A673 (cell line): ENCODE measurements around the gene LCE2A. TPM values are rescaled to one million over a fixed set of nuclear protein-coding genes. Genes with fewer than 3 reads are reported as not detected.

Source experiments
- Bru-seq: library from RNA; stranded (reverse); fragments of 400-500 nt; gene quantifications from one replicate; lab custom pipeline; 2021; lab: Mats Ljungman, UMichigan
- BruChase-seq, 2 experiments: library from RNA; stranded (reverse); fragments of 400-500 nt; gene quantifications; one replicate each; lab custom pipeline; 2021; lab: Mats Ljungman, UMichigan
- BruUV-seq: library from RNA; stranded (reverse); fragments of 400-500 nt; replicated peaks from 2 replicates; lab custom pipeline; 2021; lab: Mats Ljungman, UMichigan
- CTCF ChIA-PET: fragments of 300-600 bp; sonication (Branson Sonifier 250); formaldehyde crosslinking; loops from one replicate; lab custom pipeline; 2022; ENCODE audit warnings: antibody characterized with exemption; lab: Charles Lee
- POLR2A ChIA-PET: fragments of 300-600 bp; sonication (Branson Sonifier 250); formaldehyde crosslinking; loops from one replicate; lab custom pipeline; 2022; ENCODE audit warnings: antibody characterized with exemption; ENCODE audit not compliant: low non-redundant PET; lab: Charles Lee
- DNase-seq: peaks from one replicate; pipeline ENCODE4 v3.0.0-alpha.2; 2015; ENCODE audit warnings: low spot score
- H3K27ac ChIP-seq: fragments of 200-600 bp; sonication (generic); 2 replicates; pipeline ENCODE4 v1.5.1; 2016; ENCODE audit warnings: mixed run types, low read depth, mild to moderate bottlenecking, mixed read lengths, antibody characterized with exemption, low read length; ENCODE audit not compliant: poor library complexity, severe bottlenecking
- H3K27me3 ChIP-seq: fragments of 200-600 bp; sonication (generic); replicated peaks from 2 replicates; pipeline ENCODE4 v1.6.1; 2017; ENCODE audit warnings: mixed run types, low read depth, mild to moderate bottlenecking, mixed read lengths, antibody characterized with exemption, low read length; ENCODE audit not compliant: insufficient read depth, poor library complexity
- H3K36me3 ChIP-seq: fragments of 200-600 bp; sonication (generic); 2 replicates; pipeline ENCODE4 v1.6.1; 2016; ENCODE audit warnings: mixed run types, mild to moderate bottlenecking, mixed read lengths, antibody characterized with exemption, low read length; ENCODE audit not compliant: insufficient read depth, poor library complexity, severe bottlenecking
- H3K4me1 ChIP-seq: fragments of 200-600 bp; sonication (generic); 2 replicates; pipeline ENCODE4 v1.6.1; 2017; ENCODE audit warnings: mixed run types, mild to moderate bottlenecking, mixed read lengths, antibody characterized with exemption, low read length; ENCODE audit not compliant: insufficient read depth, poor library complexity, severe bottlenecking
- H3K4me3 ChIP-seq: fragments of 200-600 bp; sonication (generic); 2 replicates; pipeline ENCODE4 v1.5.1; 2016; ENCODE audit warnings: low read depth, mixed run types, mild to moderate bottlenecking, mixed read lengths, low read length; ENCODE audit not compliant: poor library complexity, severe bottlenecking
- H3K9me3 ChIP-seq: fragments of 200-600 bp; sonication (generic); 2 replicates; pipeline ENCODE4 v1.6.1; 2016; ENCODE audit warnings: mixed run types, low read depth, mild to moderate bottlenecking, mixed read lengths, antibody characterized with exemption, low read length; ENCODE audit not compliant: poor library complexity, severe bottlenecking
- EZH2 ChIP-seq: fragments of 200-600 bp; sonication (generic); IDR thresholded peaks from 2 replicates; pipeline ENCODE4 v1.6.1; 2017; ENCODE audit warnings: borderline replicate concordance, low read depth, mild to moderate bottlenecking, mixed read lengths, antibody characterized with exemption, low read length; ENCODE audit not compliant: poor library complexity, severe bottlenecking
- intact Hi-C: fragments of 100-400 bp; cut with micrococcal nuclease; formaldehyde crosslinking; loops from one replicate; pipeline ENCODE4 v1.10.0; 2022; ENCODE audit not compliant: unreplicated experiment
- long read RNA-seq: library from polyadenylated mRNA; stranded (forward); transcript quantifications from one replicate; pipeline ENCODE4 v2.0.0, GENCODE V29; 2022
- total RNA-seq: library from RNA; stranded (reverse); gene quantifications from 2 replicates; pipeline ENCODE4 v1.2.3, GENCODE V29; 2021
- TF ChIP-seq, protein P1 (sequence below): fragments of 300-800, 200-600 bp; sonication (generic); conservative IDR thresholded peaks from 2 replicates; pipeline ENCODE4 v1.5.1; 2017; ENCODE audit warnings: low read depth, mild to moderate bottlenecking, antibody characterized with exemption, low read length, moderate library complexity, mixed read lengths

Gene LCE2A, protein sequence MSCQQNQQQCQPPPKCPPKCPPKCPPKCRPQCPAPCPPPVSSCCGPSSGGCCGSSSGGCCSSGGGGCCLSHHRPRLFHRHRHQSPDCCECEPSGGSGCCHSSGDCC
- not detected in 2 replicates for total RNA-seq
- Bru-seq, nascent RNA = not detected
- BruChase-seq, experiment 1, labeled RNA remaining after a 2-hour chase = not detected
- not detected for BruChase-seq, experiment 2, labeled RNA remaining after a 6-hour chase
- long read RNA-seq = 0 reads

DNA sequence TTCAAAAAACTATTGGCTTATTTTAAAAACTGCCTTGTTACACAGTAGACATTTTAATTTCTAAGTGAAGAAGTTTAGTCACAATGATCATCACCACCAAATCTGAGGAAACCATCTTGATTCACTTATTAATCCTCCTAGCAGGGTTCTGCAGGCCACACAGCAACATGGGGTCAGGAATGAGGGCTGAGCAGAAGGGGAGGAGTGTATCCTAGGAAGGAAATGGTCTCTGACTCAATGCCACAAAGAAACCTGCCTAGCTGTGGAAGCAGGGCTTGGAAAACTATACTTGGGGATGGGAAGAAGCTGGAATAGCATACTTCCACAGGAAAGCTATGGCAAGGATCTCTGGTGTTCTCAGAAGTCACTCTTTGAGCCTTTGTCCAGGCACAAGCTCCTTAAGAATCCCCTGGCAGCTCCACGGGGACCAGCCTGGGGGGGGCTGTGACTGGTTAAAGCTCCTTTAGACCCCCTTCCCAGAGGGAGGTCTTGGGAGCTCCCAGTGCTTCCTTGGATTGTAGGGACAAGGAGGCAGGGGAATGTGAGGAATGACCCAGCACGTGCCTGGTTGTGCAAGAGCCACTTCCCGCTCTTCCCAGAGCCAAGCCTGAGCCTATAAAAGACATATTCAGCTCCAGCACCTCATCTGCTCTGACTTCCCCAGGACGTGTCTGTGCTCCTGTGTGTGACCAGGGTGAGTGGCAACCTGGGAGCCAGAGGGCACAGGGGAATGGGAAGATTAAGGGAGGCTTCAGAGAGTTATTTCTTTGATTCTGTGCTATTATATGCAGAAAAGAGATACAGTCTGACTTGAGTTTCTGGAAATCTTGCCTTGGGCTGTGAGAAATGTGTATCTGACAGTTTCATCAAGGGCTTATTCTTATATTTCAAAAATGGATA, at the start of gene LCE2A:
LCE2A (plus strand) TSS at position 645 of the 900 bp plus-strand sequence. CDS start 557 bp downstream, outside the sequence.
- POLR2A ChIA-PET = no interaction called here
- intact Hi-C loops = no loop called here
- H3K9me3 ChIP-seq = no peaks in the 10 kb centered on the region
- peaks cover 12% of the 10 kb centered on the region for H3K27me3 ChIP-seq
- no peak for DNase-seq
- no peaks in the 10 kb centered on the region for H3K36me3 ChIP-seq
- no peak for TF ChIP-seq EZH2
- TF ChIP-seq, protein P1, sequence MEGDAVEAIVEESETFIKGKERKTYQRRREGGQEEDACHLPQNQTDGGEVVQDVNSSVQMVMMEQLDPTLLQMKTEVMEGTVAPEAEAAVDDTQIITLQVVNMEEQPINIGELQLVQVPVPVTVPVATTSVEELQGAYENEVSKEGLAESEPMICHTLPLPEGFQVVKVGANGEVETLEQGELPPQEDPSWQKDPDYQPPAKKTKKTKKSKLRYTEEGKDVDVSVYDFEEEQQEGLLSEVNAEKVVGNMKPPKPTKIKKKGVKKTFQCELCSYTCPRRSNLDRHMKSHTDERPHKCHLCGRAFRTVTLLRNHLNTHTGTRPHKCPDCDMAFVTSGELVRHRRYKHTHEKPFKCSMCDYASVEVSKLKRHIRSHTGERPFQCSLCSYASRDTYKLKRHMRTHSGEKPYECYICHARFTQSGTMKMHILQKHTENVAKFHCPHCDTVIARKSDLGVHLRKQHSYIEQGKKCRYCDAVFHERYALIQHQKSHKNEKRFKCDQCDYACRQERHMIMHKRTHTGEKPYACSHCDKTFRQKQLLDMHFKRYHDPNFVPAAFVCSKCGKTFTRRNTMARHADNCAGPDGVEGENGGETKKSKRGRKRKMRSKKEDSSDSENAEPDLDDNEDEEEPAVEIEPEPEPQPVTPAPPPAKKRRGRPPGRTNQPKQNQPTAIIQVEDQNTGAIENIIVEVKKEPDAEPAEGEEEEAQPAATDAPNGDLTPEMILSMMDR = no peak
- H3K4me1 ChIP-seq = no peaks in the 10 kb centered on the region
- CTCF ChIA-PET = no interaction called here
- BruUV-seq = no TSS peak
- no peak within 1 kb of the TSS for H3K27ac ChIP-seq
- H3K4me3 ChIP-seq = no peak within 1 kb of the TSS

DNA sequence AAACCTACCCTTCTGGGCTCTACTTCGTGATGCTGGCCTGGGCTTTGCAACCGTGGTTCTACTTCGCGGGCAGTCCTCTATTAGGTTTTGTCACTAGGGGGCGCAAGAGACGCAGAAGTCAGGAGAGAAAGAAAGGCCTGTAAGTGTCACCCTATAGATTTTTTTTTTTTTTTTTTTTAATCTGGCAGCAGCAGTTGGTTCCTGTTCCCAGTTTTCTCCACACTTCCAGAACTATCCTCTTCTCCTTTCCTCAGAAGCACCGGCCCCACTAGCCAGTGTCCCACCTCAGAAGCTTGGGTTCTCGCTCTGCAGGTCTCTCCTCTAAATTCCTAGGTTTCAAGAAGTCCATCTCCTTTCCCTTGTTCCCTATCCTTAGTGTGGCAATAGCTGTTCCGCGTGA, 44.0 kb upstream of the LCE2A start:
- ChIA-PET CTCF (interaction anchor here (0.7 kb wide), 1 partner anchor 1614 kb away, joined by 6 read pairs; no protein-coding TSS in a partner anchor), POLR2A (no interaction called here)
- DNase-seq = peak; percentile 76
- H3K4me1 ChIP-seq = no peaks in the 10 kb centered on the region
- TF ChIP-seq EZH2 = no peak
- TF ChIP-seq, protein P1 = peak; percentile 91
- no peak overlapping the region for H3K4me3 ChIP-seq
- no TSS peak for BruUV-seq
- no peaks in the 10 kb centered on the region for H3K9me3 ChIP-seq
- peaks cover 11% of the 10 kb centered on the region for H3K27me3 ChIP-seq
- no peaks in the 10 kb centered on the region for H3K36me3 ChIP-seq
- intact Hi-C loops = loop anchor here (5.0 kb wide), 1 partner anchor 568 kb away; no protein-coding TSS in a partner anchor
- H3K27ac ChIP-seq = no peak overlapping the region

DNA sequence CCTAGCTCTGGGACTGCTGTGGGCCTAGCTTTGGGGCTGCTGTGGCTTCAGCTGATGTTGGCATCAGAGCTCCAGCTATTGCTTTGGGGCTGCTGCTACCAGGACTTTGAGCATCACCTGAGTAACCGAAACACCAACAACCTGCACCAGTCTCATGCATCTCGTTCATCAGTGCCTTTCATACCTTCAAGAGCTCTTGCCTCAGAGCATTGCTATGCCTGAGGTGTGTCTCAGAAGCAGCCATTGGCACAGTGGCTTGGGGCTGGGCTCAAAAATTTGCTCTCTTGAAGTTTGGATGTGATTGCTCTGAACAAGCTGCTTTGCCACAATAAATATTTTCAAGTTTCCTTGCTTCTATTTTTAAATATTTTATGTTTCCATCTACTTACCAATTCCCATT, 41.7 kb upstream of the LCE2A start:
- no peaks in the 10 kb centered on the region for H3K4me1 ChIP-seq
- CTCF ChIA-PET = no interaction called here
- no peak for TF ChIP-seq EZH2
- TF ChIP-seq, protein P1 = no peak
- POLR2A ChIA-PET = no interaction called here
- H3K36me3 ChIP-seq = no peaks in the 10 kb centered on the region
- no peak overlapping the region for H3K27ac ChIP-seq
- DNase-seq = no peak
- intact Hi-C loops = no loop called here
- no TSS peak for BruUV-seq
- H3K9me3 ChIP-seq = no peaks in the 10 kb centered on the region
- no peak overlapping the region for H3K4me3 ChIP-seq
- peaks cover 24% of the 10 kb centered on the region for H3K27me3 ChIP-seq
